GM13976 (cell line): ENCODE results near the gene LAPTM4A.
"Not testable (repeated sequence)": the region's sequence is repeated elsewhere in the genome, so short reads cannot be mapped to it uniquely, and the experiment has no call there.

ENCODE experiments used
- DNase-seq: peaks from one replicate; pipeline ENCODE4 v3.0.0; 2012; ENCODE audit warnings: low spot score
- CTCF ChIP-seq: IDR thresholded peaks from 2 replicates; pipeline ENCODE4 v1.5.1; 2012; ENCODE audit warnings: borderline replicate concordance, mild to moderate bottlenecking; ENCODE audit not compliant: insufficient read depth; ENCODE audit errors: extremely low read depth, missing control alignments, control extremely low read depth
- in situ Hi-C: fragments of 300-500 bp; cut with MboI; formaldehyde crosslinking; loops from one replicate; pipeline ENCODE4 v1.12.0; 2022; ENCODE audit warnings: low sequenced_read_pairs, mixed read lengths, inconsistent platforms; ENCODE audit not compliant: unreplicated experiment

The LAPTM4A gene

GRCh38 chr2:20089715-20090464 is 38.5 kb upstream of the LAPTM4A start:
- TF ChIP-seq CTCF, result no peak
- no peak for DNase-seq
- in situ Hi-C loops, result loop anchor here (10.0 kb wide), 1 partner anchor 75 kb away; the partner anchor contains the start of gene MATN3

DNA sequence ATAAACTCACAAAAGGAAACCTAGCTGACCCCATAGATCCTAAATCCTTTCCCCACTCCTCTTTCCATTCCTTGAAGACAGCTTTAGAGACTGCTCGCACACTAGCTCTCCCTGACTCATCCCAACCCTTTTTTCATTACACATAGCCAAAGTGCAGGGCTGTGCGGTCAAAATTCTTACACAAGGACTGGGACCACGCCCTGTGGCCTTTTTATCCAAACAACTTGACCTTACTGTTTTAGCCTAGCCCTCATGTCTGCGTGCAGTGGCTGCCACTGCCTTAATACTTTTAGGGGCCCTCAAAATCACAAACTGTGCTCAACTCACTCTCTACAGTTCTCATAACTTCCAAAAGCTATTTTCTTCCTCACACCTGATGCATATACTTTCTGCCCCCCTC is 34.5 kb upstream of the LAPTM4A start:
- in situ Hi-C loops, DNase-seq: not testable (repeated sequence)

DNA sequence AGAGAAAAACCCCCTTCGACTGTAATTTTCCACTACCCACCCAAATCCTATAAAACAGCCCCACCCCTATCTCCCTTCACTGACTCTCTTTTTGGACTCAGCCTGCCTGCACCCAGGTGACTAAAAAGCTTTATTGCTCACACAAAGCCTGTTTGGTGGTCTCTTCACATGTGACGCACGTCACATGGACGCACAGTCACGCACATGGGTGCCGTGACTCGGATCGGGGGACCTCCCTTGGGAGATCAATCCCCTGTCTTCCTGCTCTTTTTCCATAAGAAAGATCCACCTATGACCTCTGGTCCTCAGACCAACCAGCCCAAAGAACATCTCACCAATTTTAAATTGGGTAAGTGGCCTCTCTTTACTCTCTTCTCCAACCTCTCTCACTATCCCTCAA is 31.4 kb upstream of the LAPTM4A start:
- DNase-seq, in situ Hi-C loops: not testable (repeated sequence)

DNA sequence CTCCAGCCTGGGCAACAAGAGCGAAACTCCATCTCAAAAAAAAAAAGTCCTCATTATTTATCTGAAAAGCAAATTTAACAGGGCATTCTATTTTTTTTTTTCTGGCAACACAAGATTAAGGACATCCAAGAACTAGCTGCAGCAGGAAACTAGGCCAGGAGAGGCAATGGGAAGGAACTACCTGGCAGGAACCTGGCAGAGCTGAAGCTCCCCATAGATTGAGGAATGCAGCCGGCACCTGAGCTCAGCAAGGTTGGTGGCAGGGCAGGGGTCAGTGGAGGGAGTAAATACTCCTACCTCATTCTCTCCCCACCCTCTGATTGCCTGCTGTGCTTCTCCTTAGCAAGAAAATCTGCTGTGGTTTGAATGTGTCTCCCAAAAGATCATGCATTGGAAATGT is 30.4 kb upstream of the LAPTM4A start:
- DNase-seq, result no peak
- no peak for TF ChIP-seq CTCF
- in situ Hi-C loops, result no loop called here

- DNase-seq, result no peak
Observed at GRCh38 chr2:20080839-20081415, 29.5 kb upstream of the LAPTM4A start.

DNA sequence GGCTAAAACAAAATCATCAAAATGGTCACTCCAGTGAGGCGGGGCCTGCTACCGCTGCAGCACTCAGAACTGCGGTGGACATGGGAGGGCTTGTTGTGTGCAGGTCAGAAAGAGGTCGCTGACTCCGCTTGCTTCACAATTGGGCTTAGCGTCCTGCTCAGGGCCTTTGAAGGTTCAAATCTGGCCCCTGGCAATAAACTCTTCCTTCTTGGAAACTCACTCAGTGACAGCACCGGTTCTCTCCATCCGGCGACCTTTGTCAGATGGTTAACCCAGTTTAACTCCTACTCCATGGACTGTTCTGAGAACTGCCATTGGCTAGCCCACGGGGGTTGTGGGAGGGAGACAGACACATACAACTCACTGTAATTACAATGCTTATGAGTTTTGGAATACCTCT is 29.0 kb upstream of the LAPTM4A start:
- in situ Hi-C loops, result no loop called here

More at GRCh38 chr2:20080839-20081415, 29.5 kb upstream of the LAPTM4A start:
- in situ Hi-C loops, result no loop called here
- TF ChIP-seq CTCF, result no peak

DNA sequence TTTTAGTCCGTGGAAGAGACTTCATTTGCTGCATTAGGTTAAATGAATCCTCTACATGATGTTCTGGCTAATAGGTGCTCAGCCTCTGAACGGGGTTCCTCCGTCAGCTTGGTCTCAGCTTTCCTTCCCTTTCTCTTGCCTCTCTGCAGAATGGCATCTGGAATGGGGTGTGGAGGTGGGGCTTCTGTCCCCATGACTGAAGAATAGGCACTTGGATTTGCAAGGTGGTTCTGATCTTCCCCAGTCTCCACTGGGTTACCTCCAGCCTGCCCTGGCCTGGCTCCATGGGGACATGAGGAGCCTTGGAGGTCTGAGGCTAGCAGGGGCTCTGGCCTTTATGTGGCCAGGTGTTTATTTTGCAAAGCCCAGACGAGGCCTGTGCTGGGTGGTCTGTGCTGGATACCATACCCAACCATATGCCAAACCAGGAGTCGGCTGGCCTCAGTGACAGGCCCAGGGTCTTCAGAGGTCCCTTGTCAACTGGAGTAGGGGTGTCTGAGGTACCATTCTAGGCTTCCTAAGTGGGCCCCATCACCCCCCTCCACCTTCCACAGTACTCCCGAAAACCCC is 28.2 kb upstream of the LAPTM4A start:
- in situ Hi-C loops, result no loop called here
- no peak for DNase-seq
- no peak for TF ChIP-seq CTCF

More for the DNA sequence above, 29.0 kb upstream of the LAPTM4A start:
- no peak for TF ChIP-seq CTCF
- DNase-seq, result no peak
